Panc1 (cell line): ENCODE results near the gene OGG1. TPM values are rescaled to one million over a fixed set of nuclear protein-coding genes. Genes with fewer than 3 reads are reported as not detected.

Source experiments
- ATAC-seq: fragments of 200-7000 bp; cut with Tn5 transposase; 2 replicates; pipeline ENCODE4 v1.9.1; 2020; ENCODE audit warnings: mild to moderate bottlenecking, moderate library complexity
- BruUV-seq: library from RNA; stranded (reverse); fragments of 400-500 nt; replicated peaks from 2 replicates; lab custom pipeline; 2021; lab: Mats Ljungman, UMichigan
- CTCF ChIA-PET: fragments of 300-600 bp; sonication (Branson Sonifier 250); formaldehyde crosslinking; loops from one replicate; lab custom pipeline; 2022; ENCODE audit warnings: antibody characterized with exemption; lab: Charles Lee
- POLR2A ChIA-PET: fragments of 300-600 bp; sonication (Branson Sonifier 250); formaldehyde crosslinking; loops from one replicate; lab custom pipeline; 2022; ENCODE audit warnings: antibody characterized with exemption; lab: Charles Lee
- DNase-seq: peaks from one replicate; pipeline ENCODE4 v3.0.0-alpha.2; 2010; ENCODE audit warnings: low read depth, low spot score
- H3K27ac ChIP-seq: 2 replicates; pipeline ENCODE4 v1.5.1; 2011; ENCODE audit warnings: mild to moderate bottlenecking, low read length, inconsistent platforms
- H3K27me3 ChIP-seq: fragments of 200-500 bp; sonication (Bioruptor generic); 2 replicates; pipeline ENCODE4 v1.6.0; 2014; ENCODE audit warnings: low read length, inconsistent platforms; ENCODE audit not compliant: control insufficient read depth, insufficient read depth
- H3K36me3 ChIP-seq: fragments of 200-500 bp; sonication (Bioruptor generic); 2 replicates; pipeline ENCODE4 v1.5.1; 2014; ENCODE audit warnings: inconsistent platforms, mild to moderate bottlenecking, low read length, moderate library complexity; ENCODE audit not compliant: control insufficient read depth, insufficient read depth
- H3K4me1 ChIP-seq: 2 replicates; pipeline ENCODE4 v1.5.1; 2011; ENCODE audit warnings: inconsistent platforms, mild to moderate bottlenecking, low read length, moderate library complexity; ENCODE audit not compliant: control insufficient read depth, insufficient read depth
- H3K4me3 ChIP-seq, 2 experiments: 2 replicates each; pipeline ENCODE4 v1.5.1; 2011 to 2012; ENCODE audit warnings: low read depth in 2 of 2, low read length in 2 of 2, mild to moderate bottlenecking in 2 of 2, inconsistent platforms in 1 of 2, moderate library complexity in 1 of 2
- H3K9me3 ChIP-seq: fragments of 200-500 bp; sonication (Bioruptor generic); 2 replicates; pipeline ENCODE4 v1.5.1; 2014; ENCODE audit warnings: low read depth, mild to moderate bottlenecking, inconsistent platforms, low read length, moderate library complexity; ENCODE audit not compliant: control insufficient read depth, insufficient read depth
- CTCF ChIP-seq: fragments of 450-650 bp; IDR thresholded peaks from 2 replicates; pipeline ENCODE4 v1.5.1; 2017; ENCODE audit warnings: mild to moderate bottlenecking
- POLR2AphosphoS5 ChIP-seq: IDR thresholded peaks from 2 replicates; pipeline ENCODE4 v1.6.1; 2012; ENCODE audit warnings: mild to moderate bottlenecking, low read depth, low read length, moderate library complexity
- SIN3A ChIP-seq: IDR thresholded peaks from 2 replicates; pipeline ENCODE4 v1.6.1; 2012; ENCODE audit warnings: low read depth, mild to moderate bottlenecking, low read length, moderate library complexity, borderline replicate concordance; ENCODE audit not compliant: insufficient read depth
- TCF7L2 ChIP-seq: IDR thresholded peaks from 2 replicates; pipeline ENCODE4 v1.6.1; 2011; ENCODE audit warnings: mild to moderate bottlenecking, low read depth, low read length, inconsistent platforms
- in situ Hi-C: cut with HindIII; loops from 2 replicates; pipeline ENCODE4 v1.10.0; 2016; ENCODE audit warnings: low sequenced_read_pairs, low pct_unique_long_range_greater_than_20kb
- intact Hi-C: fragments of 100-400 bp; cut with micrococcal nuclease; formaldehyde crosslinking; loops from one replicate; pipeline ENCODE4 v1.10.0; 2022; ENCODE audit not compliant: unreplicated experiment
- total RNA-seq: library from RNA; stranded (reverse); gene quantifications from one replicate; pipeline ENCODE4 v1.2.1, GENCODE V29; 2021; ENCODE audit not compliant: unreplicated experiment
- TF ChIP-seq, protein P1 (sequence below), 2 experiments: IDR thresholded peaks; 2 replicates each; pipeline ENCODE4 v1.6.1; 2011 to 2012; ENCODE audit warnings: low read depth in 2 of 2, control low read depth in 1 of 2, low read length in 1 of 2, mild to moderate bottlenecking in 1 of 2, moderate library complexity in 1 of 2; ENCODE audit not compliant: insufficient read depth in 1 of 2

OGG1 gene
- total RNA-seq, 1 experiment from 2014 or later: 32.5 TPM

DNA sequence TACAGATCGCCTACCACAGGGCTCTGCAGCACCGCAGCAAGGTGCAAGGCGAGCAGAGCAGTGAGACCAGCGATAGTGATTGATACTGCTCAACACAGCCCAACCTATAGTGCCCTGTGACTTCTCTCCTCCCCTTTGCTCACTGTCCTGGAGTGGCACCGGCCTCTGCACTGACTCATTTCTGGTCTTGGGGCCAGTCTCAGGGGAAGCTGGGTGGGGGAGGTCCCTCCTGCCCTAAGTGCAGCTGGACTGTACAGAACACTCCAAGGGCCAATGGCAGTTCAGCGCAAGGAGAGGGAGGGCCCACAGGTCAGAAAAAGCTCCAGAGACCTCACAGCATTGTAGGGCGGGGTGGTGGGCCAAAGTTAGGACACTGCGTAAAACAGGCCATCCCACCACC, 2.5 kb upstream of the OGG1 start:
- ATAC-seq (no peak), DNase-seq (no peak)
- Histone ChIP-seq H3K9me3 (no peaks in the 10 kb centered on the region), H3K4me1 (peaks cover 7% of the 10 kb centered on the region; the same call in 1 of the 2 replicates), H3K4me3 (no peak overlapping the region), H3K36me3 (peaks cover 4% of the 10 kb centered on the region), H3K27me3 (no peaks in the 10 kb centered on the region), H3K27ac (no peak overlapping the region)
- no TSS peak for BruUV-seq
- intact Hi-C loops (no loop called here), in situ Hi-C loops (no loop called here)
- TF ChIP-seq CTCF (no peak), SIN3A (no peak), POLR2AphosphoS5 (no peak), TCF7L2 (no peak)
- TF ChIP-seq, protein P1, sequence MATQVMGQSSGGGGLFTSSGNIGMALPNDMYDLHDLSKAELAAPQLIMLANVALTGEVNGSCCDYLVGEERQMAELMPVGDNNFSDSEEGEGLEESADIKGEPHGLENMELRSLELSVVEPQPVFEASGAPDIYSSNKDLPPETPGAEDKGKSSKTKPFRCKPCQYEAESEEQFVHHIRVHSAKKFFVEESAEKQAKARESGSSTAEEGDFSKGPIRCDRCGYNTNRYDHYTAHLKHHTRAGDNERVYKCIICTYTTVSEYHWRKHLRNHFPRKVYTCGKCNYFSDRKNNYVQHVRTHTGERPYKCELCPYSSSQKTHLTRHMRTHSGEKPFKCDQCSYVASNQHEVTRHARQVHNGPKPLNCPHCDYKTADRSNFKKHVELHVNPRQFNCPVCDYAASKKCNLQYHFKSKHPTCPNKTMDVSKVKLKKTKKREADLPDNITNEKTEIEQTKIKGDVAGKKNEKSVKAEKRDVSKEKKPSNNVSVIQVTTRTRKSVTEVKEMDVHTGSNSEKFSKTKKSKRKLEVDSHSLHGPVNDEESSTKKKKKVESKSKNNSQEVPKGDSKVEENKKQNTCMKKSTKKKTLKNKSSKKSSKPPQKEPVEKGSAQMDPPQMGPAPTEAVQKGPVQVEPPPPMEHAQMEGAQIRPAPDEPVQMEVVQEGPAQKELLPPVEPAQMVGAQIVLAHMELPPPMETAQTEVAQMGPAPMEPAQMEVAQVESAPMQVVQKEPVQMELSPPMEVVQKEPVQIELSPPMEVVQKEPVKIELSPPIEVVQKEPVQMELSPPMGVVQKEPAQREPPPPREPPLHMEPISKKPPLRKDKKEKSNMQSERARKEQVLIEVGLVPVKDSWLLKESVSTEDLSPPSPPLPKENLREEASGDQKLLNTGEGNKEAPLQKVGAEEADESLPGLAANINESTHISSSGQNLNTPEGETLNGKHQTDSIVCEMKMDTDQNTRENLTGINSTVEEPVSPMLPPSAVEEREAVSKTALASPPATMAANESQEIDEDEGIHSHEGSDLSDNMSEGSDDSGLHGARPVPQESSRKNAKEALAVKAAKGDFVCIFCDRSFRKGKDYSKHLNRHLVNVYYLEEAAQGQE (IDR thresholded peaks at IDR 0.05; ENCODE audit: insufficient read depth in 1 of 2, low read depth in 2 of 2, low read length in 1 of 2): no peak
- ChIA-PET CTCF (no interaction called here), POLR2A (no interaction called here)

- H3K9me3 ChIP-seq: no peaks in the 10 kb centered on the region
- CTCF ChIA-PET: no interaction called here
- ATAC-seq (no peak), DNase-seq (no peak)
- no peak overlapping the region for H3K27ac ChIP-seq
- BruUV-seq: no TSS peak
- no peaks in the 10 kb centered on the region for H3K27me3 ChIP-seq
- TF ChIP-seq POLR2AphosphoS5 (no peak), TCF7L2 (no peak), CTCF (no peak), SIN3A (no peak)
- TF ChIP-seq, protein P1 (IDR thresholded peaks at IDR 0.05; ENCODE audit: insufficient read depth in 1 of 2, low read depth in 2 of 2, low read length in 1 of 2): no peak
- H3K4me3 ChIP-seq: no peak overlapping the region
- in situ Hi-C loops: no loop called here
- H3K36me3 ChIP-seq: peaks cover 2% of the 10 kb centered on the region
- intact Hi-C loops: no loop called here
- POLR2A ChIA-PET: no interaction called here
- peaks cover 7% of the 10 kb centered on the region; the same call in 1 of the 2 replicates for H3K4me1 ChIP-seq
These were observed 1.7 kb upstream of the OGG1 start for GRCh38 chr3:9748031-9748430.
